D341Med (cell line): ENCODE data around the gene KIF18B.
A peak's percentile ranks its signal among the peaks of the same experiment; 100 is the strongest.
"Not testable (repeated sequence)": the region's sequence is repeated elsewhere in the genome, so short reads cannot be mapped to it uniquely, and the experiment has no call there.

Source experiments
- DNase-seq: peaks from one replicate; pipeline ENCODE4 v3.0.0; 2012; ENCODE audit warnings: low spot score

KIF18B gene

GRCh38 chr17:44969144-44969780 is 21.7 kb upstream of the KIF18B start:
- no peak for DNase-seq

DNA sequence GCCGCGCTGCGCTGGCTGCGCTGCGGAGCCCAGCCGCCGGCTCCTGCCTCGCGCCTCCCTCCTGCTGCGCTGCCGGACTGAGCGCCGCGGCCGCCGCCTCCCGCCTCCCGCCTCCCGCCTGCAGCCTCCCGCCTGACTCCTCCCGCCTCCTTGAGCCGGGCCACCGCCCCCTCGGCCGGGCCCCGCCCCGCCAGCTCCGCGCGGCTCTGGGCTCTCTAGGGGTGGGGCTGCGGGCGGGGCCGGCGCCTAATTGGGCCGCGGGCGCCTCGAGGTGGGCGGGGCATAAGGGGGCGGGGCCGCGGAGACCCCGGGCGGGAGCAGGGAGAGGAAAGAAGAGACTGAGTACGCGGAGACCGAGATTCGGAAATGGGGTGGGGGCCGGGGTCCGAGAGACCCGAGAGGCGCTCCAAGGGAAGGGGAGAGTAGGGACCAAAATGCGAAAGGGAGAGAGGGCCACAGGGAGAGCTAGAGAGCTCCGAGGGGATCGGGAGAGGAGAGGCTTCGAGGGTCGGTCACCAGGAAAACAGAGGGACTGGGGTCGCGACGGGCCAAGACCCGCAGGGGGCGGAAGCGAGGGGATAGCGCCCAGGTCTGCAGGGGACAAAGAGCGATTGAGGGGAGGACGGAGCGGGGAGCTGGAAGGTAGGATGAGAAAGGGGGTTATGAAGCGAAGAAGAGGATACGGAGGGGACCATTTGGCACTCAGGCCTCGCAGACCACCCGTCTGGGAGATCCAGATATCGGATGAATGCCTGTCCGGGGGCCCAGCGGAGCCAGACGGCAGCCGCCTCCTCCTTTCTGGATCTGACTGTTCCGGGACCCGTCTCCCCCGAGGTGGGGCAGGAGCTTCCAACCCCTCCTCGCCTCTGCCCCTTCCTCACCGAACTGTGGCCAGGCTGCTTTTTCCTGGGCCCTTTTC is 20.9 kb upstream of the KIF18B start, which contains the start of gene C1QL1:
TSS of gene C1QL1 (minus strand) at position 79 of the 919 bp plus-strand sequence. CDS start 255 bp downstream, outside the sequence.
- peak; percentile 100 for DNase-seq

GRCh38 chr17:44967907-44968224 is 20.3 kb upstream of the KIF18B start:
- no peak for DNase-seq

DNA sequence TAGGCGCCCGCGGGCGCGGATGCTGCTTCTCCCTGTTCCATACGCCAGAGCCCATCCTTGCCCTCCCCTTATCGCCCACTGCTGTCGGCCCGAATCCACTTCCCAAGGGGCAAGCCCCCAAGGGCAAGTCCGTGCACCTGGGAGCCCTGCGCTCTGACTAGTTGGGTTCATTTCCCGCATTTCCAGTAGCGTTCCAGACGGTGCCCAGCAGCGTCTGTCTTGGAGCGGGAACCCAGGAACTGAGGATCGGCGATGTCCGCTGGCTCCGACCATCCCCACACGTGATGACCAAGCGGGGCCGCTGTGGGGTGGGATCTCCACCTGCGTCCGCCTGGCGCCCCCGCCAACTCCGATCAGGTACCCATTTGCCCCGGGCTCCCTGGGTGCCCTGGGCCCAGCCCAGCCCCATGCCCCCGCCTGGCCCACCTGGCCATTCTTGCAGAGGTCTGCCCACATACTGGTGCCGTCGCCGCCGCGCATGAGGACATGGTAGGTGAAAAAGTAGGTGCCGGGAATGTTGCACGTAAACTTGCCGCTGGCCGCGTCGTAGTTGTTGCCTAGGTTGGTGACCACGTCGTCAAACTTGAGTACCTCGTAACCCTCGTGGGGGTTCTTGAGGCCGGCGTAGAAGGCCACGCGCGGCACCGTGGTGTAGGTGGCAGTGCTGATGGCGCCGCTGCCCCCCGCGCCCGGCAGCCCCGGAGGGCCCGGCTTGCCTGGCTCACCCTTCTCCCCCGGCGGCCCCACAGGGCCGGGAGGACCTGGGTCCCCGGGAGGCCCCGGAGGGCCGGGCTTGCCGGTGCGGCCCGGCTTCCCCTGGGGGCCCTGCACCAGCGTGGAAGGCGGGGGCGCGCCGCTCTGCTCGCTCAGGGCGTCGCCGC is 19.7 kb upstream of the KIF18B start:
- peak; percentile 69 for DNase-seq

GRCh38 chr17:44966348-44967025 is 18.9 kb upstream of the KIF18B start:
- no peak for DNase-seq

DNA sequence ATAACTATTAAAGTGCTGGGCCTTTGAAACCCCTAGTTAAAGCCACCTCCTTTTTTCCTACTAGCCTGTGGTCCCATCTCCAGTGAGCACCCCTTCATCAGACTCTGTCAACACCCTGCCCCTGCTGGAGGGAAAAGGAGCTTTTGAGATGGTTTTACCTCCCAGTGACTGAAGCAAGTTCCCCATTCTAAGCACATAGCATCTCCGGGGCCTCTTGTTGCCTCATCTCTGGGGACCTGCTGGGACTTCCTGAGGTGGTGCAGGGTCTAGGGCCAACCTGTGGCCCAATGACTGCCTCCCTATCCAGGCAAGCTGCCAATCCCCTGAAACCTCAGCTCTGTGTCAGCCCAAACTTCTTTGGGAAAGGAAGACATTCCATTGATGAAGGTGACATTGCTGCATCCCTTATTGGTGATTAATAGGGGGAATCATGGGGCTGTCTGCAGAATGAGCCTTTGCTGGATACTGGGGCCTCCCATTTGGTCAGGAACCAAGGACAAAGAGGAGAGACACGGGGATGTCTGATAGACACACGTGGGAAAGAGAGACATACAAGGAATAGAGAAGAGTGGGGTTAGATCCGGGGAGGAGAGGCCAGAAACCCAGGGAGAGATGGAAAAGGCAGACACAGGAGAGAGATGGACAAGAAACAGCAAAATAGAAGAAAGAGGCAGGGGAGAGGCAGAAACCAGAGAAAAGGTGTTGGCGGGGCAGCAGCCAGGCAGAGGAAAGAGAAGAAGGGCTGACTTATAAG is 18.1 kb upstream of the KIF18B start:
- DNase-seq, result no peak

- peak; percentile 65 for DNase-seq
Measured at GRCh38 chr17:44961921-44962350, 14.4 kb upstream of the KIF18B start.

DNA sequence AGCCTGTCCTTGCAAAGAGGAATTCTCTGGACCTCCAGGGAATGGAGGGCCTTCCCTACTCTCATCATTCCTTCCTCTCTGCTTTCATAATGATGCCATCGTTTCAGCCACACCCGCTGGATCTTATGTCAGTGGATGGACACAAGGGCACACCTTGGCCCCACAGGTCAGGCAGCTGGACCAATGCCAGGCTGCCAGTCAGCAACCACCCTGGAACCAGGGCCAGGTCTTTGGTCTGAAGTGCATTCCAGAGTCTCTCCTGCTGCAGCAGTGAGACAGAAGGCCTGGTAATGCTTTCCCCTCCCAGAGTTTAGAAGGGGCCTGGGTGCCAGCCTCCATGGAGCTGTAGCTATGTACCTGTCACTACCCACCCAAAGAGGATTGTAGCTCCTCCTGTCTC is 13.1 kb upstream of the KIF18B start:
- peak; percentile 28 for DNase-seq

GRCh38 chr17:44959821-44960531 is 12.4 kb upstream of the KIF18B start:
- peak; percentile 43 for DNase-seq

GRCh38 chr17:44956998-44957981 is 9.7 kb upstream of the KIF18B start:
- peak; percentile 30 for DNase-seq

- DNase-seq, result peak; percentile 30
Measured at GRCh38 chr17:44955674-44956425, 8.3 kb upstream of the KIF18B start.

DNA sequence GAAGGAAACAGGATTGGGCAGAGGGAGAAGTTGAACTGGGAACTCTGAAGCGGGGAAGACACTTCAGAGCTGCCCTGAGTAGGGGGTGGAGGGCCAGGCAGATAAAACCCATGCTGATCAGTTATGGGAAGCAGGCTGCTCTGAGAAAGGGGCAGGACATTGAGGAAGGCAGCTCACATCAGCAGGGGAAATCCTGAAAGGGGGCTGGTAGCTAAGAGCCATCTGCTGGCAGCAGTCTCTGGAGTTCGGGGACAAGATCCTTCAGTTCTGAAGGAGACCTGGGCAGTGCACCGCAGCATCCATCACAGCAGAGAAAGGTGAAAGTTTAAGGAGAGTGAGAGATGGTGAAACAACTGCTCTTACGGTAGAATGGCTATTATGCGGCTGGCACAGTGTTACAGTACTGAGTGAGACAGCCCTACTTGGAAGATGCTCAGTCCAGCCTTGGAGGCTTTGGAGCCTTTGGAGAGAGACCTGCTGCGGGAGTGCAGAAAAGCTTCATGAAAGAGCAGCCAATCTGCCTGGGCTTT is 5.4 kb upstream of the KIF18B start:
- DNase-seq, result peak; percentile 37

- DNase-seq, result no peak
Measured at GRCh38 chr17:44948315-44948795, 782 bp upstream of the KIF18B start.

GRCh38 chr17:44945652-44946051 is 1.9 kb downstream of the KIF18B start:
- not testable (repeated sequence) for DNase-seq

DNA sequence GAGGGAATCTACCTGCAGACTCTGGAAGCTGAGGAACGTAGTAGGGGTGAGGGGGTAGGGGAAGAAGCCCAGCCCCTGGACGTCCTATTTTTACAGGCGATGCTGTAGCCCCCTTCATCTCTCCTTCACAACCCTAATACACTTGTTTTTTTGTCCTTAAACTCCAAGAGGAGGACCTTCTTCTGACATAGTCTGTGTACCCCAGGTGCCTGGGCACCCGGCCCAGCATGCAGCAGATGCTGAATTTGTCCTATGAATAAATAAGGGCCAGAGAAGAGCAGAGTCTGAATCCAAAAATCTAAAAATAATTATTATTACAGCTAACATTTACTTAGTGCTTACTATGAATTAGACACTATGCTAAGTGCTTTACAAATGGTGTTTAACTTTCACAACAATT is 5.1 kb downstream of the KIF18B start:
- peak; percentile 29 for DNase-seq

GRCh38 chr17:44941712-44942331 is 5.8 kb downstream of the KIF18B start:
- DNase-seq, result peak; percentile 44

GRCh38 chr17:44940768-44941167 is 6.8 kb downstream of the KIF18B start:
- DNase-seq, result no peak
